Testis (tissue), 2 donors: ENCODE data around the gene SASH1.

Experiments
- CTCF ChIP-seq, 3 experiments: fragments of 450-650 bp in 2 of 3; fragments of 200-600 bp in 1 of 3; sonication (generic) in 1 of 3; IDR thresholded peaks; one replicate each; pipeline ENCODE4 v1.5.1; 2016 to 2019; ENCODE audit warnings: antibody characterized with exemption in 3 of 3, mild to moderate bottlenecking in 2 of 3, moderate library complexity in 1 of 3
- POLR2A ChIP-seq: fragments of 450-650 bp; IDR thresholded peaks from one replicate; pipeline ENCODE4 v1.6.1; 2017; ENCODE audit warnings: antibody characterized with exemption, mild to moderate bottlenecking, moderate library complexity

GRCh38 chr6:148313488-148313887 lies 29.1 kb upstream of the SASH1 start:
- TF ChIP-seq CTCF (IDR thresholded peaks at IDR 0.05) (no peak), POLR2A (no peak)
